ENCODE data around the gene ZNFX1. TPM values are rescaled to one million over a fixed set of nuclear protein-coding genes. Genes with fewer than 3 reads are reported as not detected.
"Not testable (repeated sequence)": the region's sequence is repeated elsewhere in the genome, so short reads cannot be mapped to it uniquely, and the experiment has no call there.

Gene ZNFX1
- total and polyA plus RNA-seq, 5 experiments from 2014 or later = 28.1 to 57.2 (median 45.0) TPM

DNA sequence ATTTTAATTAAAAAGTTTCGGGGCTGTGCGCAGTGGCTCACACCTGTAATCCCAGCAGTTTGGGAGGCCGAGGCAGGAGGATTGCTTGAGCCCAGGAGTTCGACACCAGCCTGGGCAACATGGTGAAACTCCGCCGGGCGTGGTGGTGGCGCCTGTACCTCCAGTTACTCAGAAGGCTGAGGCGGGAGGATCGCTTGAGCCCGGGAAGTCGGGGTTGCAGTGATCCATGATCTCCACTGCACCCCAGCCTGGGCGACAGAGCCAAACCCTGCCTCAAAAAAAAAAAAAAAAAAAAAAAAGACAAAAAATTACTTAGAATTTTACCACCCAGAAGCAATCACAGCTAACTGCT is 59.1 kb downstream of the ZNFX1 start:
- not testable (repeated sequence) for H3K9me3 Mint-ChIP-seq, H3K27me3 Mint-ChIP-seq
- POLR2A ChIA-PET = interaction anchor here (0.7 to 2.4 kb wide), 6 partner anchors 10 to 162 kb away, joined by 3 to 19 read pairs (median 6); partner anchors contain the start of genes STAU1 and ZNFX1
- peak overlapping the region in 9 of 10 donors; percentile 94 to 100 (median 98) for H3K27ac Mint-ChIP-seq
- peaks cover 4 to 29% (median 6%) of the 10 kb centered on the region in 3 donors for H3K36me3 Mint-ChIP-seq
- peak in 2 of 10 donors; percentile 6 to 21 for DNase-seq
- peak overlapping the region; percentile 87 to 99 (median 96) for H3K4me3 Mint-ChIP-seq
- peaks cover 7 to 37% (median 30%) of the 10 kb centered on the region in 4 donors for H3K4me1 Mint-ChIP-seq
- ATAC-seq = peak; percentile 0

DNA sequence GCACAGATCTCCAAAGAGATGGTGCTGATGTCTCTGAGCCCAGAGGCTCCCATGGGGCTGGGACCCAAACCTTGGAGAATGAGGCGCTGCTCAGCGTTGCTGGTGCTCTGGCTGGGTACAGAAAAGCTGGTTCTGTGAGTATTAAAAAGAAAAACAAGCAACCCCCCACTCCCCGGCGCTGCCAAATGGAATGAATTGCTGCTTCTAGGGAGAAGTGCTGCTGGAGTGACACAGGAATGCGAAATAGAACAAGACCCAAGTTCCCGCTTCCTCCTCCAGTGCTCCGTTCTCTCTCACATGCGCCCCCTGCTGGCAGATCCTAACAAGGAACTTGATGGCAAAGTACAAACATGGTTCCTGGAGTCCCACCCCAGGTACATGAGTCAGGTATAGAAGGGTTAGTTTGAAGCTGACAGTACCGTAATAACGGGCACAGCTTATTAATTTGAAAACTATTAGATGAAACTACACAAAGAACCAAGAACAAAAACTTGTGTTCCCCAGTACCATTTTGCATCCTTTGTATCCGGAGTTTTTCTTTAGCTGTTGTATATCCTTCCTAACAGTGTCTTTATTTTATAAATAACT is 60.8 kb downstream of the ZNFX1 start:
- DNase-seq (peak; percentile 81 to 95 (median 88)), ATAC-seq (peak; percentile 36 to 53)
- Mint-ChIP-seq H3K9me3 (no peaks in the 10 kb centered on the region), H3K27ac (peak overlapping the region in 9 of 10 donors; percentile 53 to 92 (median 83)), H3K4me1 (peaks cover 7 to 36% (median 29%) of the 10 kb centered on the region in 4 donors), H3K27me3 (peaks cover 0 to 2% (median 0%) of the 10 kb centered on the region in 5 donors), H3K36me3 (peaks cover 2 to 14% (median 4%) of the 10 kb centered on the region in 3 donors), H3K4me3 (peak overlapping the region; percentile 20 to 73 (median 60))
- POLR2A ChIA-PET = interaction anchor here (0.6 to 2.2 kb wide), 7 partner anchors 61 to 1842 kb away, joined by 3 to 11 read pairs (median 4); partner anchors contain the start of gene ZNFX1

DNA sequence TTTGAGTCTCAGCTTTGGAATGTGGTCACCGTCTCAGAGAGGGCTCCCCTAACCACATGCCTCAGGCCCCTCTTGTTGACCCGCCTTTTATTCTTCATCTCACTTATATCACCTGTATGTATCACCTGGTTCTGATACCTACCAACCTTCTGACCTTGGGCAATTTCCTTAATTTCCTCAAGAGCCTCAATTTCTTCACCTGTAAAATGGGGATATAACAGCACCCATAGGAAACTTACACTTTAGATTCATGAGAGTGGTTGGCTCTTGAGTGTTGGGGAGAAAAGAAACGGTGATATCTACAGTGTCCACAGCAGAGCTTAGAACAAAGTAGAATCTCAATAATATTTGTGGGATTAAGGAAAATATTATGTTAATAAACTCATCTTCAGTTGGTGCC is 62.6 kb downstream of the ZNFX1 start:
- no peak for DNase-seq
- no peak for ATAC-seq
- POLR2A ChIA-PET = interaction anchor here (1.5 kb wide), 1 partner anchor 62 kb away, joined by 3 read pairs; no protein-coding TSS in a partner anchor
- Mint-ChIP-seq H3K4me3 (no peak overlapping the region), H3K4me1 (peaks cover 4 to 22% (median 16%) of the 10 kb centered on the region in 4 donors), H3K27me3 (peaks cover 0 to 2% (median 0%) of the 10 kb centered on the region in 5 donors), H3K27ac (peak overlapping the region in 2 of 10 donors; percentile 11 to 25), H3K36me3 (peaks cover 2 to 13% (median 4%) of the 10 kb centered on the region in 3 donors), H3K9me3 (peaks cover 0 to 9% (median 2%) of the 10 kb centered on the region in 9 donors)

DNA sequence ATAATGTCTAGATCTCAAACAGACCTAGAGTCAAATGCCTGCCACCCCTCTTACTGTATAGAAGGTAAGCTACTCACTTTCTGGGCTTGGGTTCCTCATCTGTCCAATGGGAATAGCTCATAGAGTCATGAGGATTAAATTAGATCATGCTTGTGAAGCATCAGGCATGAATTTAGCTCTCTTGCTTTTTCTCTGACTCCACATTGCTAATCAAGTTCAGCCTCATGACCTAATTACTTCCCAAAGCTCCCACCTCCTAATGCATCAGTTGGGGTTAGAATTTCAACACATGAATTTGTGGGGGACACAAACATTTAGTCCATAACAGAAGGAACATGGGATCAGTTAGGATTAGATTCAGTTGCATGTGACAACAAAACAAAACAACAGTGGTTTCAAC is 63.3 kb downstream of the ZNFX1 start:
- Mint-ChIP-seq H3K4me3 (no peak overlapping the region), H3K27ac (peak overlapping the region in 1 of 10 donors; percentile 15), H3K36me3 (peaks cover 0 to 15% (median 5%) of the 10 kb centered on the region in 3 donors), H3K4me1 (peaks cover 0 to 15% (median 10%) of the 10 kb centered on the region in 4 donors), H3K27me3 (peaks cover 0 to 2% (median 0%) of the 10 kb centered on the region in 5 donors), H3K9me3 (peaks cover 0 to 13% (median 3%) of the 10 kb centered on the region in 9 donors)
- POLR2A ChIA-PET = interaction anchor here (1.5 kb wide), 1 partner anchor 62 kb away, joined by 3 read pairs; no protein-coding TSS in a partner anchor
- ATAC-seq (no peak), DNase-seq (no peak)

DNA sequence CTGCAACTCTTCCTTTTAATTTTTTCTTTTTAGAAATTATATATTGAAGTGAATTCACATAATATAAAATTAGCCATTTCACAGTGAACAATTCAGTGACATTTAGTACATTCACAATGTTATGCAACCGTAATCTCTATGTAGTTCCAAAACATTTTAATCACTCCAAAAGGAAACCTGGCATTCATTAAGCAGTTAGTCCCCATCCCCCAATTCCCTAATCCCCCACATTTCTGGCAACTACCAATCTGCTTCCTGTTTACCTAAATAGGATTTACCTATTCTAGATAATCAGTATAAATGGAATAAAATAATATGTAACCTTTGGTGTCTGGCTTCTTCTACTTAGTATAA is 67.1 kb downstream of the ZNFX1 start:
- ATAC-seq (no peak), DNase-seq (no peak)
- Mint-ChIP-seq H3K27ac (no peak overlapping the region), H3K27me3 (peaks cover 0 to 2% (median 0%) of the 10 kb centered on the region in 5 donors), H3K4me1 (no peaks in the 10 kb centered on the region), H3K4me3 (no peak overlapping the region), H3K36me3 (peaks cover 0 to 13% (median 5%) of the 10 kb centered on the region in 3 donors), H3K9me3 (peaks cover 0 to 13% (median 3%) of the 10 kb centered on the region in 9 donors)
- POLR2A ChIA-PET = no interaction called here

DNA sequence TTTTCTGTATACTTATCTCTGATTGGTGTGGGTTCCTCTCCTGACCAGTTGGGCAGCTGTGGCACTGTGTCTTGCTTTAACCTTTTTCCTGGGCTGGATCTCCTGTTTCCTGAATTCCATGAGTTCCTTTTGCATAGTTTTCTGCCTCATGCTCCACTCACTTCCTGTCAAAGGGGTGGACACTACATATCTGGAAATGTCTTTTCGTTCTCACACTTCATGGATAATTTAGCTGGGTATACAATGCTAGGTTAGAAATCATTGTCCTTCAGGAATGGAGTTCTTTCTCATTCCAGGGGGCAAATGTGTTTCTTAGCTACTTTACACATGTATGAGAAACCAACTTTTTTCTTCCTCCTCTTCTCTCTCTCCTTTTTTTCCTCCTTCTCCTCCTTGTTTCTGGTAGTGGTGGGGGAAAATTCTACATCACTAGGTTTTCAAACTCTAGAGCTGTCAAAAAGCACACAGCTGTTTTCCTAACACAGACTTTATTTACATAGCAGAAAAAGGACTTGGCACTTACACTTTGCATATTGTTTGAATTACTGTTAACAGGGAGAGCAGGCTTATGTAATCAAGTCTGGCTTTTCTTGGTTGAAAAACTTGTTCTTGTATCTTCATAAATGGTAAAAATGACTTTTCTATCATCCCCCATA is 67.6 kb downstream of the ZNFX1 start:
- H3K4me1 Mint-ChIP-seq = no peaks in the 10 kb centered on the region
- no peak overlapping the region for H3K27ac Mint-ChIP-seq
- H3K9me3 Mint-ChIP-seq = peaks cover 0 to 13% (median 3%) of the 10 kb centered on the region in 9 donors
- H3K27me3 Mint-ChIP-seq = peaks cover 0 to 2% (median 0%) of the 10 kb centered on the region in 5 donors
- no peak overlapping the region for H3K4me3 Mint-ChIP-seq
- no peak for DNase-seq
- no peak for ATAC-seq
- H3K36me3 Mint-ChIP-seq = peaks cover 0 to 13% (median 5%) of the 10 kb centered on the region in 3 donors
- POLR2A ChIA-PET = no interaction called here

DNA sequence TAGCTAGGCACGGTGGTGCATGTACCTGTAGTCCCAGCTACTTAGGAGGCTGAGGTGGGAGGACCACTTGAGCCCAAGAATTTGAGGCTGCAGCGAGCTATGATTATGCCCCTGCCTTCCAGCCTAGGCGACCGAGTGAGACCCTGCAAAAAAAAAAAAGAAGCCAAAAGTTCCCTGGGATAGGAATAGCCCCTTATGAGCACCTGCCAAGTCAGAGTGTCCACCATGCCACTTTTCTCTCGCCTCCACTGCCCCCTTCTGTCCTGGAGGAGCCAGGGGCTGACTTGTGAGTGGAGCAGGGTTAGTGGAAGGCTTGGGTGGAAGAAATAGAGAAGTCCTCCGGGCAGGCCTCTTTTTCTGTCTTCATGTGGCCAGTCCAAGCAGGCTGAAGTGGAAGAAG is 70.8 kb downstream of the ZNFX1 start:
- DNase-seq (no peak), ATAC-seq (no peak)
- Mint-ChIP-seq H3K27me3 (no peaks in the 10 kb centered on the region), H3K4me3 (no peak overlapping the region), H3K27ac (no peak overlapping the region), H3K4me1 (no peaks in the 10 kb centered on the region), H3K36me3 (peaks cover 0 to 13% (median 5%) of the 10 kb centered on the region in 3 donors), H3K9me3 (peaks cover 0 to 13% (median 3%) of the 10 kb centered on the region in 9 donors)
- POLR2A ChIA-PET = interaction anchor here (0.7 kb wide), 1 partner anchor 67 kb away, joined by 3 read pairs; no protein-coding TSS in a partner anchor

DNA sequence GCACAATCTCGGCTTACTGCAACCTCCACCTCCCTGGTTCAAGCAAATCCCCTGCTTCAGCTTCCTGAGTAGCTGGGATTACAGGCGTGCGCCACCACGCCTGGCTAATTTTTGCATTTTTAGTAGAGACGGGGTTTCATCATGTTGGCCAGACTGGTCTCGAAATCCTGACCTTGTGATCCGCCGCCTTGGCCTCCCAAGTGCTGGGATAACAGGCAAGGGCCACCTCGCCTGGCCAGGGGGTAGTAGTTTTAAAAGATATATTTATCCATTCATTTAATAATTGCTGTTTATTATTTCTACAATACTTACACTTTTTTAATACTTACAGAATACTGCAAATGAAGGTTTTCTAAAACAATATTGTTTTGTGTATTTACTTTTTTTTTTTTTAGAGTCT is 74.1 kb downstream of the ZNFX1 start:
- Mint-ChIP-seq H3K4me1 (no peaks in the 10 kb centered on the region), H3K27ac (no peak overlapping the region), H3K27me3 (no peaks in the 10 kb centered on the region), H3K9me3 (peaks cover 0 to 10% (median 0%) of the 10 kb centered on the region in 9 donors), H3K36me3 (no peaks in the 10 kb centered on the region), H3K4me3 (no peak overlapping the region)
- POLR2A ChIA-PET = no interaction called here
- DNase-seq (no peak), ATAC-seq (no peak)

DNA sequence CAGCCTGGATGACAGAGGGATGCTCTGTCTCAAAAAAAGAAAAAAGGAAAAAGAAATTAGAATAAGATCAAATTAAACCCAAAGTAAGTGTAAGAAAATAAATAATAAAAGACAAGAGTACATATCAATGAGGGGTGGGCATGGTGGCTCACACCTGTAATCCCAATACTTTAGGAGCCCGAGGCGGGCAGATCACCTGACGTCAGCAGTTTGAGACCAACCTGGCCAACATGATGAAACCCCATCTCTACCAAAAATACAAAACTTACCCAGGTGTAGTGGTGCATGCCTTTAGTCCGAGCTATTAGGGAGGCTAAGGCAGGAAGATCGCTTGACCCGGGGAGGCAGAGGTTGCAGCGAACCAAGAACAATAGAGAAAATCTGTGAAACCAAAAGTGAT is 74.8 kb downstream of the ZNFX1 start:
- Mint-ChIP-seq H3K27ac (no peak overlapping the region), H3K36me3 (no peaks in the 10 kb centered on the region), H3K27me3 (no peaks in the 10 kb centered on the region), H3K9me3 (peaks cover 0 to 10% (median 0%) of the 10 kb centered on the region in 9 donors), H3K4me3 (no peak overlapping the region), H3K4me1 (no peaks in the 10 kb centered on the region)
- ATAC-seq = no peak
- DNase-seq = no peak
- POLR2A ChIA-PET = no interaction called here

DNA sequence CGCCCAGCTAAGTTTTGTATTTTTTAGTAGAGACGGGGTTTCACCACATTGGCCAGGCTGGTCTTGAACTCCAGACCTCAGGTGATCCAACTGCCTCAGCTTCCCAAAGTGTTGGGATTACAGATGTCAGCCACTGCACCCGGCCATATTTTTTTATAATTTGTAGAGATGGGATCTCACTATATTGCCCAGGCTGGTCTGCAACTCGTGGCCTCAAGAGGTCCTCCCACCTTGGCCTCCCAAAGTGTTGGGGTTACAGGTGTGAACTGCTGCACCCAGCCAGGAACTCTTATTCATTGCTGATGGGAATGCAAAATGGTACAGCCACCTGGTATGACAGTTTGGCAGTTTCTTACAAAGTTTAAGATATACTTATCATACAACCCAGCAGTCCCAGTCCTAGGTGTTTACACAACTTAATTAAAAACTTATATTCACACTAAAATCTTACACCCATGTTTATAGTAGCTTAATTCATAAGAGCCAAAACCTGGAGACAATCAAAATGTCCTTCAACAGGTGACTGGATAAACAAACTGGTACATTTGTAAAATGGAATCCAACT is 78.0 kb downstream of the ZNFX1 start:
- DNase-seq = no peak
- Mint-ChIP-seq H3K9me3 (peaks cover 0 to 10% (median 0%) of the 10 kb centered on the region in 9 donors), H3K36me3 (no peaks in the 10 kb centered on the region), H3K4me3 (no peak overlapping the region), H3K27me3 (no peaks in the 10 kb centered on the region), H3K4me1 (no peaks in the 10 kb centered on the region), H3K27ac (no peak overlapping the region)
- no peak for ATAC-seq
- POLR2A ChIA-PET = no interaction called here

DNA sequence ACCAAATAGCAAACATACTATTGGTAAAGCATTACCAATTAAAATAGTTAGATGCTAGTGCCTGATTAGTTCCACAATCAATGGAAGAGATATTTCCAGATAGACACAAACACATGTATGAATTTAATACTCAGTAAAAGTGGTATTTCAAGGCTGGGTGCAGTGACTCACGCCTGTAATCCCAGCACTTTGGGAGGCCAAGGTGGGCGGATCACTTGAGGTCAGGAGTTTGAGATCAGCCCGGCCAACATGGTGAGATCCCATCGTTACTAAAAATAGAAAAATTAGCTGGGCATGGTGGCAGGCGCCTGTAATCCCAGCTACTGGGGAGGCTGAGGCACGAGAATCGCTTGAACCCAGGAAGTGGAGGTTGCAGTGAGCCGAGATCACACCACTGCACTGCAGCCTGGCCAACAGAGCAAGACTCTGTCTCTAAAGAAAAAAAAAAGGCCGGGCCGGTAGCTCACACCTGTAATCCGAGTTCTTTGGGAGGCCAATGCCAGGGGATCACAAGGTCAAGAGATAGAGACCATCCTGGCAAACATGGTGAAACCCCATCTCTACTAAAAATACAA is 84.8 kb downstream of the ZNFX1 start:
- H3K4me3 Mint-ChIP-seq, H3K4me1 Mint-ChIP-seq, ATAC-seq, POLR2A ChIA-PET, H3K27me3 Mint-ChIP-seq, DNase-seq, H3K9me3 Mint-ChIP-seq, H3K27ac Mint-ChIP-seq, H3K36me3 Mint-ChIP-seq: not testable (repeated sequence)

Data from naive thymus-derived CD8-positive, alpha-beta T cell (primary cell).